ENCODE results near the gene WBP1L.
"Not testable (repeated sequence)": the region's sequence is repeated elsewhere in the genome, so short reads cannot be mapped to it uniquely, and the experiment has no call there.

Gene WBP1L

GRCh38 chr10:102855731-102856436 is 112.1 kb downstream of the WBP1L start:
- H3K4me3 ChIP-seq (ENCODE audit: low read length); DNase-seq (ENCODE audit: low read depth, low spot score): not testable (repeated sequence)

GRCh38 chr10:102856758-102857424 is 113.1 kb downstream of the WBP1L start:
- no peak overlapping the region for H3K4me3 ChIP-seq (ENCODE audit: low read length)
- DNase-seq (ENCODE audit: low read depth, low spot score): no peak

- no peak for DNase-seq (ENCODE audit: low read depth, low spot score)
Observed at GRCh38 chr10:102859911-102860310, 116.2 kb downstream of the WBP1L start.

GRCh38 chr10:102863660-102864059 is 119.9 kb downstream of the WBP1L start:
- no peak overlapping the region for H3K4me3 ChIP-seq (ENCODE audit: low read length)
- DNase-seq (ENCODE audit: low read depth, low spot score): no peak

More at GRCh38 chr10:102859911-102860310, 116.2 kb downstream of the WBP1L start:
- no peak overlapping the region for H3K4me3 ChIP-seq (ENCODE audit: low read length)

GRCh38 chr10:102865620-102866019 is 121.9 kb downstream of the WBP1L start:
- DNase-seq (ENCODE audit: low read depth, low spot score): no peak
- no peak overlapping the region for H3K4me3 ChIP-seq (ENCODE audit: low read length)
